HG03196 (cell line): ENCODE results near the gene PTPRR.

Experiments
- ATAC-seq: cut with Tn5 transposase; IDR thresholded peaks from one replicate; pipeline ENCODE4 v1.9.1; 2021; ENCODE audit not compliant: unreplicated experiment

The PTPRR gene

DNA sequence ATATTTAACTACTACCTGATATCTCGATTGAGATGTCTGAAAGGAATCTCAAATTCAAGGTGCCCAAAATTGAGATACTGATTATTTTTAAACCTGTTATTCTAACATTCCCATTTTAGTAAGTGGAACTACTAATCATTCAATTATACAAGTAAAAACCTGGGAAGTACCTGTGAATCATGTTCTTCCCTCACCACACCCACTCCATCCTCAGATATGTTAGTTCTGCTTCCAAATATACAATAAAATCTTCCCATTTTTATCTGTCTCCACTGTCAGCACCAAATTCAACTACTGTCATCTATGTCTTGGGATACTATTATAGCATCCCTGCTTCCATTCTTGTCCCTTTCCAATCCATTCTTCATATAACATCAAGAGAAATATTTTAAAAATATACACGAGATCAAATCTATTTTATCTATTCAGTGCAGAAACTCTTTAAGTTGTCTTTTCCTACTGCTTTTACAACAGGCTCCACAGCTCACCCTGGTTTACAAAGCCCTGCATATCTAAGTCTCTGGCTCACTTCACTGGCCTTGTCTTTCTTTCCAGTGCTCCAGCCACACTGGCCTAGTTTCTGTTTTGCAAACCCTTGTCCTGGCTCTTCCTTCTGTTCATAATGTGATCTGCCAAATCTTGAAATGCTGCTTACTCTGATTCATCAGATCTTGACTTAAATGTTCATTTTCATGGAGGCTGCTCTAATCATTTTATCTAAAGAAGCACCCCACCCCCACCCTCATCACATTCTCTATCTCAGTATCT lies 122.3 kb downstream of the PTPRR start:
- no peak for ATAC-seq

DNA sequence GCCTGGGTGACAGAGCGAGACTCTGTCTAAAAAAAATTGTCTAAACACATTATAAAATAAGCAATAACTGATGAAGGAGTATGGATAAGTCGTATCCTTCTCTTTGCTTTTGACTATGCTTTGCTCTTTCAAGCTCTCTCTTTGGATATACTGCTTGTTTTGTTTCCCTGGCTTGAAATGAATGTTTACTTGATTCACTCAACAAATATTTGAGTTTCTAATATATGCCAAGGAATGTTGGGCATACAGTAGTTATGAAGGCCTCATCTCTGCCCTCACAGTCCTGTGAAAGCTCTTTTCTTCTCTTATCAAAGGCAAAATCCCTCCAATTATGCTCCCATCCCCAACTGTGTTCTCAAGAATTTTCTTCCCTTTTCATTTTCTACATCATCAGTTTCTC lies 123.5 kb downstream of the PTPRR start:
- no peak for ATAC-seq

DNA sequence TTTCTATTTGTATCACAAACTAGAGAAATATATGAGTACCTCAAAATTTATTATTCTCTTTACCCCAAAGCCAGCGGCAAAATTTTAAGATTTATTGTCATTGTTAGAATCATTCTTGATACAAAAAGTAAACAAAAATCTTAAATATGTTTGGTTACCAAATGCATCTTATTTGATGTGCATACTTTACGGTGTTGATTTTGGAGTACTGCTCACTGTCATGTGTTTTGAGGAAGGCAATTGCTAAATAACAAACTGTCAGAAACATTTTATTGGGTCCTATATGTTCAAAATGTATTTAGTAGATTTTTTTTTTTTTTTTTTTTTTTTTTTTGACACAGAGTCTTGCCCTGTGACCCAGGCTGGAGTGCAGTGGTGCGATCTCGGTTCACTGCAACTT lies 124.9 kb downstream of the PTPRR start:
- ATAC-seq, result no peak

DNA sequence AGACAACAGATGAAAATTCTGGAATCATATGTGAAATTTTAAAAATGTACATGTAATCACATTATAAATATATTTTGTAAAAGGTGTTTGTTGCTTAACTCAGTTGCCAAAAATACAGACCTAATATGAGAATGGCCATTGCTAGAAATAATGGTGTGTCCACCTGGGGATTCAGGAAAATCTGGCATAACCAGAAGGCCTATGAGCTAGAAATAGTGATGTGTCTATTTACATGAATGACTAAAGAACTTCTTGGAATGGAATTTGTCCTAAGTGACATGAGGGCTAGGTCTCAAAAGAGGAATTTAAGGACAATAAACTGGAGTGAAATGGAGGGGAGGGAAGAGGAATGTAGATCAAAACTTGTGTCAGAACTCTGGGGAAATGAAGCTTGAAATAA lies 126.4 kb downstream of the PTPRR start:
- no peak for ATAC-seq

DNA sequence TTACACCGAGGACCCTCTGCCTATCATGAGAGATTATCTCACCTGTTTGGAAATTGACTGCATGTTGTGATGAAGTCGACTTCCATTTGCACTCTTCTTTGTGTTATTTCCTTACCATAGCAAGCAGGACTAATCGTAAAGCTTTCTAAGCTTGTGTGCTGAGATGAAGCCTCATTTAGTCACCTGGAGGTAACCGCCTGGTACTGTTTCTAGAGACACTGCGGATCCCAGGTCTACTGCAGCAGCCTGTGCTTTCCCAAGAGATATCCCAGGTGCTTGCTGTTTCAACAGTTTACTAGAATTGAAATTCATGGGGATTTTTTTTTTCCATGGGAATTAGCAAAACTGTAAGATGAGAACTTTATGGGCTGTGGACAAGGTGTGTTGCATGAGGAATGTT lies 131.8 kb downstream of the PTPRR start:
- ATAC-seq, result no peak

DNA sequence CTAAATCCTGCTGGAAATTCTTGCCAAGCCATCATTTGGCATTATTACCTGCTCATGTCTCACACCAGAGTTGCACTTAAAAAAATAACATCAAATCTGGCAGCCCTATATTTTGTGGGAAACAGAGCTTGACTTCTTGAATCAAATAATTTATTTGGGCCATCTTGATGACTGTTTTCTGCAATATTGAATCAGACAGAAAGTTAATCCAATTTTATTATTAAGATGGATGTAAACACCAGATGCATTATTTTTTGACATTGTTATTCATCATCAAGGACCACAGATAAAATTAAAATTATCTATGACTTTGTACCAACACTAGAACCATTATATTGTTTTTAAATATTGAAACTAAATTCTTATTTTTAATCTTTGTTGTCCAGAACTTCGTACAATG lies 132.9 kb downstream of the PTPRR start:
- ATAC-seq, result no peak

DNA sequence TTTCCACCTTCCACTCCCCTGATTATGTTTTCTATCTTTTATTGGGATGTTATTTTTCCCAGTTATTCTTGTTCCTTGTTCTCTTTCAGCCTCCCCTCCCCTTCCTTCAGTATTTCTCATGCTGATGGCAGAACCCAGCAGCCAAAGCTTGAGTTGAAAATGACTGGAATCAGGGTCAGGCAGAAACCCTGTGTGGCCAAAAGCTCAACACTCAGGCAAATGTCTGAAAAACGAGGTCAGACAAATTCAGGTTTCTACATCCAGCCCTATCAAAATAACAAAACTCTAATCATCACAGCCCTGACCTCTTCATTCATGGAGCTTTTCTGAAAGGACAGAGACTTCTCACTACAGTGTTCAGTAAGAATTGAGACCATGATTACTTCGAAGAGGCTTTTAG lies 134.6 kb downstream of the PTPRR start:
- ATAC-seq, result no peak

DNA sequence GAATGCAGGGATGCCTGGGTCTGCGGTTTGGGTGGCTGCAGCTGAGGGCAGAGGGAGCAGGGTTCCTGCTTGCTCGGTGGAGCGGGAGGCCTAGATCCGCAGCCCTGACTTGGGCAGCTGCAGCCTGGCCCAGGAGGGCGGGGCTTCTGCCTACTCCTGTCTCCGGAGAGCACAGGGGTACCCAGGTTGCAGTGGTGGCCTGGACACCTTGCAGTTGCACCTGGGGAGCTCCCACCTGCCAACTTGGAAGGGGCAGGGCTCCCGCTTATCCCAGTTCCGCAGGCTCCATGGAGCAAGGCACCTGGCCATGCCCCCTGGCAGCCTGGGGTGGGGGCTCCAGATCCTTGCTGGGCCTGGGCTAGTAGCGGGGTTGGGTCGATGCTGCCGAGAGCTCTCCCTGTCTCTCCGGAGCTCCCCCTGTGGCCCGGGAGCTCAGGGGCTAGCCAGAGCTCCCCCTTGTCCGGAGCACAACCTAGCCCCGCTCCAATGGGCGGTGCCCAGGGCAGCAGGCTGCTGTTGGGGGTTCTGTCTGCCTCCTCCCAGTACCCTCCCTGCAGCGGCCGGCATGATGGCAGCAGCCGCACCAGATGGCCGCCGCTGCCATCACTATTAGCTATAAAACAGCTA lies 136.4 kb downstream of the PTPRR start:
- ATAC-seq, result no peak

DNA sequence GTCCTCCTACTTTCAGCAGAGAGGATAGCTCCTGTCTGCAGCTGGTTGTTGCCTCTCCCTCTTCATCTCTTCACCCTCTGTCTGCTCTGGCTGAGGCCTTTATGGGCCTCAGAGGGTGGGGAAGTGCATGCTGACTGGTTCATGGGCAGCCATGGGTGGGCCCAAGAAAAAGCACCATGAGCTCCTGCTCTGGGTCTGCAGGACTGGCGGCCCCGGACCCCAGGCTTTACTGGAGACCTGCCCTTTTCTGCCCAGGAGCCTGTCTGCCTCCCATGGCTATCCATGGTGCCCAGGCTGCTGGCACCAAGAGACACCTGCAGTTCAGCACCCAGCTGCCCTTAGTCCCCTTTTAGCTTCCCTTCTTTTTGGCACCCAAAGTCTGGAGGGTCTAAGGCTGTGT lies 137.1 kb downstream of the PTPRR start:
- no peak for ATAC-seq

DNA sequence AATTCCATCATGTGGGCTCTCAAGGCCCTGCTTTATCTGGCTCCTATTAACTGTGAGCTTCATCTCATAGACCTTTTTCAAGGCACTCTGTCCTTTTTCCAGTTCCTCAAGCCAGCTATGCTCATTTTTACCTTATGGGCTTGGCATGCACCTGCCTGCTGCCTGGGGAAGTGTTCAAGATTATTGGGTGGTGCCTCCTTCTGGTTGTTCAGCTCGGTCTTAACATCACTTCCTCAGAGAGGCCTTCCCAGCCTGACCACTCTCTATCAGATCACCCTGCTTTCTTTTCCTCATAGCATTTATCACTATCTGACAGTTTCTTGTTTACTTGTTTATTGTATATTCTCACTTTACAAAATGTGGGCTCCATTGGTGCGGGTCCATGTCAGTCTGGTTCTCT lies 141.3 kb downstream of the PTPRR start:
- no peak for ATAC-seq

DNA sequence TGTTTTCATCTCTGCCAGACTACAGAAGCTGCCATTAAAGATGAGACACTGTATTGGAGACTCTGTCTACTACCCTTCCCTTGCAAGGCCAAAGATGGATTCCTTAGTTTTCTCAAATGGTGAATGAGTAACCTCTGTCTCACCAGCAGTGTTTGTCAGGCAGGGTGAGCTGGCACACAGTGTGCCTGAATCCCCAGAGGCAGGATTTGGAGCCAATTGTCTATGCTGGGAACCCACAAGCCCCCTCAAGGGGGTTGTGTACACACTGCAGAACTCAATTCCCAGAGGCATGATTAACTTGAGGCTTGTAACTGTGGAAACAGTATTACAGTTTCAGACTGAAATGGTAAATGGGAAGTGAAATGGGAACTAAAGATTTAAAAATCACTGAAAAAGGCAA lies 146.5 kb downstream of the PTPRR start:
- ATAC-seq, result no peak

DNA sequence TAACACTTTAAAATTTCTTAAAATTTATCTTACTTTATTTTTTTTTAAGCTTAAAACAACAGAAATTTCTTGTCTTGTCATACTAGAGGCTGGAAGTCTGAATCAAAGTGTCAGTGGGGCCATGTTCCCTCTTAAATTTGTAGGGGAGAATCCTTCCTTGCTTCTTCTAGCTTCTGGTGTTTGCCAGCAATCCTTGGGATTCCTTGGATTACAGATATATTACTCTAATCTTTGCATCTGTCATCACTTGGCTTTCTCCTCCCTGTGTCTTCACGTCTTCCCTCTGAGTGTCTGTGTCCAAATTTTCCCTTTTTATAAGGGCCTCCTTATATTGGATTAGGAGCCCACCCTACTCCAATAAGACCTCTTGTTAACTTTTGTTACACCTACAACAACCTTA lies 147.7 kb downstream of the PTPRR start:
- no peak for ATAC-seq

DNA sequence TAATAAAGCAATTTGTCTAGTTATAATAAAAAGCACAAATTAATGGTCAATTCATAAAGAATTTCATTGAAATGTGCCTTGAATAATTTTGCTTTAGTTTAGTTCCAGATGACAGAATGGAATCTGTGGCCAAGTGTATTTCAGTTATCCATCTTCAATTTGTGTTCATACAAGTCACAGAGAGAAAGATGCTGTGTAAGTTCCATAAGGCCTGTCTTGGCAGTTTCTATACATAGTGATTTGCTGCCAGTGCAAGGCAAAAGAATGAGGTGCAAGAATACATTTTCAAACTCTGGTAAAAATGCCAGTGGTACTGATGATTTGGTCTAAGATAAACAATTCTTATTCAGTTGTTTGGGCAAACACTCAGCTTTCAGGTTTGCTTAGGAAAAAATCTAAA lies 149.0 kb downstream of the PTPRR start:
- no peak for ATAC-seq

DNA sequence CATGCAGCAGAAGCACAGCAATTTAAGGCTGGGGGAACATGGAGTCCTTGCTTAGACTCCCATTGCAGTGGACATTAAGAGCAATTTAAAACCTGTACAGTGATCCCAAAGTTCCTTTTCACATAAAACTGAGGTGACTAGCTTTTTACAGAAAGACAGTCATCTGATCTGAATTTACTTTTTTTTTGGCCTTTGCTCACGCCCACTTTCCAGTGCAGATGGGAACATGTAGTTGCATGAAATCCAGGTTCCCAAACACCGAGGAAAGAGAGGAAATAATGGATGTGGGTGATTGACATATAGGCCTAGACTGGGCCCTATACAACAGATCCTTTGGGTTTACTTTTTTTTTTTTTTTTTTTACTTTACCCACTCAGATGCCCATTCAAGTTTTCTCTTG lies 156.9 kb downstream of the PTPRR start:
- ATAC-seq, result no peak

DNA sequence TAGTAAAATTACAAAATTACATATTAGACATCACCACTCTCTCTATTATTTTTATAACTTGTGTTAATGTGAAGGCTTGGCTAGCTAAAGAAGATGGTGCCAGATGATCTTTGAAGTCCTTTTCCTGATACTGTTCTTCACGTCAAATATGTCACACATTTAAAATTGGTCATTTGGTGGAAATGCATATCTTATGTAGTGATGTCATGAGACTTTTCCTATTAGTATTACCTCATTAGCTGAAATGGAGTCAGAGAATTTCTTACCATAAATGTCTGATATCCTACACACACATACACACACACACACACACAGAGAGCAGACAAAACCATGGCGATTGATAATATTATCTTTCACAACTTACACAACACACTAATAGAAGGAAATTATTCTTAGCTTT lies 158.5 kb downstream of the PTPRR start:
- ATAC-seq, result no peak

DNA sequence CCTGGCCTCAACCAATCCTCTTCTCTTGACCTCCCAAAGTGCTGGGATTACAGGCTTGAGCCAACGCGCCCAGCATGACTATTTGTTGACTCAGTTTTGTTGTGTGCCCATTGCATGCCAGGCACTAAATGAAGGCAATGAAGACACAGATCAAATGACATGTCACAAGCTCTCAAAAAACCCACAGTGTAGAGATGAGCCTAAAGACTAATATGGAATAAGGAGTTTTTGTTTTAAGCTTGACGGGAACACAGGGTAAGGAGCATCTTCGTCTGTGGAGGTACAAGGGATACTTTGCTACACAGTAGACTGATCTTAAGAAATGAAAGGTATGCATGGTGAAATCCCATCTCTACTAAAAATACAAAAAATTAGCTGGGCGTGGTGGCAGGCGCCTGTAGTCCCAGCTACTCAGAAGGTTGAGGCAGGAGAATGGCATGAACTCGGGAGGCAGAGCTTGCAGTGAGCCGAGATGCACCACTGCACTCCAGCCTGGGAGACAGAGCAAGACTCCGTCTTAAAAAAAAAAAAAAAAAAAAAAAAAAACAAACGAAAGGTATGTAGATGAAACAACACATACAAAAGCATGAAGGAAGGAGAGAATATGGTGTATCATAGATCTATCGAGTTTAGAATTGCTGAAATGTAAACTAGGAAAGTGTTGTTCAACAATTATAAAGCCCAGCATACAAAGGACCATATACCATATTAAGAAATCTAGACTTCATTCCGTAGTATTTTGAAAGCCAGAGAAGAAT lies 161.2 kb downstream of the PTPRR start:
- no peak for ATAC-seq

DNA sequence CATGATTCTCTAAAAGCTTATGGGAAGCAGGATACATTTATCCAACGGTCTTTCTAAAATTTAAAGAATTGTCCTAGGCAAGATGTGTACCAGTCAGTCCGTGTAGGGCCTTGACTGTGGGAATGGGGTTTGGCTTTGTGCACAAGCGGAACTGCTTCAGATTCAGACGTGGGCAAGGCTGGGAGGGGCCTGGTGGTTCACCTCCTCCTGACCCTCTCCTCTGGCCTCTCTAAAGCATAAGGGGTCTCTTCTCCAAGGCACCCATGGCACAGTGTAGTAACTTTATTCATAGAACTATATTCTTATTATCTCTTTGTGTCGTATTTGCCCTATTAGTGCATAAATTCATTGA lies 162.1 kb downstream of the PTPRR start:
- ATAC-seq, result no peak

DNA sequence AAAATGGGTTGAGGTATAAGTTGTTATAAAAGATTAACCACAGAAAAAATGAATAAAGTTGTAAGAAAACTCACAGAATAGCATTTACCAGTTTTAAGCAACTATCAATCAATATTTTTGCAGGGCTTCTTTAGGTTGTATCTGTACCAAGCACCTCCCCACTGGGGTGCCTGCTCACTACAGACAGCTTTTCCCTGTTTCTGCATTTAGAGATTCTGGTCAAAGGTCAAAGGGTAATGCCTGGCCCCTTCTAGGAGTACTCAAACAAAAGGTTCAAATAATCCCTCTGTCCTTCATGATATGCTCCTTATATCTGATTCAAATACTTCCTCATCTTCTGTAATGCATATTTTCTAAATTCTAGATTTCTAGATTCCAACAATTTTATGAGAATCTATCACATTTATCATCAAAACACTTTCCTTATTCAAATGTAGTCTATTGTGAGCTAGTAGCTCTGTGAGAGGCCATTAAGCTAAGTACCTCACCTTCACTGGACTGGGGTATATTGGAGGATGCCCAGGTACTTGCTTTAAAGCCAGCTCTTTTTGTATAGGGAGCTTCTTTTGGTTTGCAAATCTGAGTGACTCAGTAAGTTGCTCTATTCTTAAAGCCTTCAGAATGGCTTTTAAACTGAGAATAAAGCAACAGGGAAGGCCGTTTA lies 162.6 kb downstream of the PTPRR start:
- ATAC-seq, result no peak

DNA sequence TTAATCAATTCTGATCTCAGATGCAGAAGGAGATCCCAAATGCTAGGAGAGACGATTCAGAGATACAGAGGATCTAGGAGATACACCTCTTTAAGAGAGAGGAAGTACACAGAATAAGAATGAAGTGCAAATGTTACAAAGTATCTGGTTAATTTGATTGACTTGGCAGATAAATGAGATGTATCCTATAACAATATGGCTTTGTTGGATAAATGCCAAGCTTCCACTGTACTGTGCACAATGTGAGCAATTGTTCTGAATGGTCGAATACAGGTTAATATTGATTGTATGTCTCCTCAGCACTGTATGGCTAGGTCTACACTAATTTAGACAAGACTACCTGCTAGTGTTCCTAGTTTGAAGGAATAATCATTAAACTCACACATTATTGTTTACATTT lies 163.7 kb downstream of the PTPRR start:
- no peak for ATAC-seq

DNA sequence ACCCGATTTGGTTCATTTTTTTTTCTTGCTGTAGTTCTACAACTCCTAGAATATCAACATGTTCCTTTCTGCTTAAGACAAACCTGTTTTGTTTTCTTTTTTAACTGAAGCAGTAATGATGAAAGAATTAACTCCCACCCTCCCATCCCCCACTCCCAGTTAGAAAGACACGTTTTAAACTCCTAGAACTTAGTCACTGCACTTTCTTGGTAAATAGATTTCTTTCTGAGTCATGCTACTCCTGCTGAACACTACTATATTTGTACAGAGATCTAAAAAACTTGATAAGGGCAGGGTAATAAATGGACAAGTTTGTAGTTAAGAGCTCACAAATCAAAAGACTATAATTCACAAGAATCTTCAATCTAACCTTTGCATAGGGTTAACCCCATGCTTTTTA lies 164.4 kb downstream of the PTPRR start:
- ATAC-seq, result no peak

DNA sequence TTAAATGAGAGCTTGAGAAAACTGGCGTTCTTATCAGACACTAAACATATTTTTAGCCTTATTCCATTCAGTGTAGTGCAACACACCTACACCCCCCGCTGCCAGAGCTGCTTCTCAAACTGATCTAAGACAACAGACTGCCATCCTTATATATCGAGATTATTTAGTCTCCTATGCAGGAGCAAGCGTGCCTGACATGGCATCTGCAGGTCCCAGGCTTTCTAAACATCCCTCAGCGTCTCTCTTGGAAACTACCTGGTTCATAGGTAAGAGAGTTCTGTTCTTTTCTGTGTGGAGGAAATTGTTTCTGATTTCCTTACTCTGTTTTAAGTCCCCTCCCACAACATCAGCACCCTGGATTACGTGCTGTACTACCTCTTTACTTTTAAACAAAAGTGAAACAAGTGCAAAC lies 166.2 kb downstream of the PTPRR start:
- ATAC-seq, result no peak

DNA sequence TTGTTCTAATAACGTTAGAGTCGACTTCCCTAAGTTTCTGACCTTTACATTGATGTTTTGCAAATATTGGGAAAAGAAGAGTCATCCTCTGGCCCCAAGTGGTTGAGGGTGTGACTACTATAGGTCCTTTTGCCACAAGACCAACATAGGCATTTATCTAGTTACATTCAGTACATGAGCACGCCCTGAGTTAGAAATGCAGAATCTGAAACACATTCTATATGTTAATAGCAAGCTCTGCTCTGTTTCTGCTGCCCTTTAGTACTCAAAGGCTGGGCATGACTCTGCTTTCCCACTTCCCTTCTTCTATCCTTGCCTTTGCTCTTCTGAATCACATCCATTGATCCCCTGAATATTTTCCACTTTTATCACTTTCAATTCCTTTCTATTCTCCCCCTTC lies 168.2 kb downstream of the PTPRR start:
- no peak for ATAC-seq
